Suppressor macrophage treated with lipopolysaccharide for 4 hours (primary cell): ENCODE data around the gene LILRA1.
"Not testable (repeated sequence)": the region's sequence is repeated elsewhere in the genome, so short reads cannot be mapped to it uniquely, and the experiment has no call there.

Source experiments
- DNase-seq: peaks from one replicate; pipeline ENCODE4 v3.0.0-alpha.2; 2020

The LILRA1 gene

GRCh38 chr19:54627912-54628311, 34.5 kb downstream of the LILRA1 start:
- not testable (repeated sequence) for DNase-seq

DNA sequence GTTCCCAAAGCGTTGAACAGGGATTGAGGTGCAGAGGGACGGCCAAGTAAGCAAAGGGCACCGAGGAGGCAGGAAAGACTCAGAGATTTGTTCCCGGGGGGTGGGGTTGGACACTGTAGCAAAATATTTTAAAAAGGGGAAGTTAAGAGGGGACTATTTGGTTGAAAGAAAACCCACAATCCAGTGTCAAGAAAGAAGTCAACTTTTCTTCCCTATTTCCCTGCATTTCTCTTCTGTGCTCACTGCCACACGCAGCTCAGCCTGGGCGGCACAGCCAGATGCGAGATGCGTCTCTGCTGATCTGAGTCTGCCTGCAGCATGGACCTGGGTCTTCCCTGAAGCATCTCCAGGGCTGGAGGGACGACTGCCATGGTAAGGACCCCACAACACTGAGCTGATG, 36.8 kb downstream of the LILRA1 start, which contains the start of gene LILRB1:
LILRB1 (plus strand) TSS at position 223 of the 400 bp plus-strand sequence. CDS start 590 bp downstream, outside the sequence.
- peak; percentile 73 for DNase-seq

DNA sequence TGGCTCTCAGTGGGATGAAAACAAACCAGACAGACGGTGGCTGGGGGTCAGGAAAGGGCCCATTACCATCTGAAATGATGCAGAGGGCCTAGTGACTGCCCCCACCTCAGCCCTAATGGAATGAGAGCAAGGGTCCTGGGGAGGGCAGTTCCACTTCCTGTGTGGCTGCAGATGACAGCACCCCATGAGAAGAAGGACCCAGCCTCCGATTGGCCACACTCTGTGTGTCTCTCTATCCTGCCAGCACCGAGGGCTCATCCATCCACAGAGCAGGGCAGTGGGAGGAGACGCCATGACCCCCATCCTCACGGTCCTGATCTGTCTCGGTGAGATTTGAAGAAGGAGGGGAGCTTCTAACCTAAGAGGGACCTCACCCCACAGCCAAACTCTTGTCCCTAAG, 37.4 kb downstream of the LILRA1 start:
- peak; percentile 52 for DNase-seq

DNA sequence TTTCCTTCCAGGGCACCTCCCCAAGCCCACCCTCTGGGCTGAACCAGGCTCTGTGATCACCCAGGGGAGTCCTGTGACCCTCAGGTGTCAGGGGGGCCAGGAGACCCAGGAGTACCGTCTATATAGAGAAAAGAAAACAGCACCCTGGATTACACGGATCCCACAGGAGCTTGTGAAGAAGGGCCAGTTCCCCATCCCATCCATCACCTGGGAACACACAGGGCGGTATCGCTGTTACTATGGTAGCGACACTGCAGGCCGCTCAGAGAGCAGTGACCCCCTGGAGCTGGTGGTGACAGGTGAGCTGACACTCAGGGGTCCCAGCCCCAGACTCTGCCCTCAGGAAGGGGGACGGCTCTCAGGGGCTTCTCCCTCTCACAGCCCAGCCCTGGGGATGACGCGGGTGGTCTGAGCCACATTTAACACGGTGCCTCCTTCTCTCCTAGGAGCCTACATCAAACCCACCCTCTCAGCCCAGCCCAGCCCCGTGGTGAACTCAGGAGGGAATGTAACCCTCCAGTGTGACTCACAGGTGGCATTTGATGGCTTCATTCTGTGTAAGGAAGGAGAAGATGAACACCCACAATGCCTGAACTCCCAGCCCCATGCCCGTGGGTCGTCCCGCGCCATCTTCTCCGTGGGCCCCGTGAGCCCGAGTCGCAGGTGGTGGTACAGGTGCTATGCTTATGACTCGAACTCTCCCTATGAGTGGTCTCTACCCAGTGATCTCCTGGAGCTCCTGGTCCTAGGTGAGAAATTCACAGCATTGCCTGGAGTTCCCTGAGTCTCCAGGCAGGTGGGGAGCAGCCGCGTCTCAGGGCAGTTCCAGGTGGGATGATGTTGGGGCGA, 38.3 kb downstream of the LILRA1 start:
- DNase-seq = peak; percentile 51

- DNase-seq = not testable (repeated sequence)
These were observed 39.1 kb downstream of the LILRA1 start for GRCh38 chr19:54632517-54632916.

- DNase-seq = no peak
These were observed 40.0 kb downstream of the LILRA1 start for GRCh38 chr19:54633401-54633800.

DNA sequence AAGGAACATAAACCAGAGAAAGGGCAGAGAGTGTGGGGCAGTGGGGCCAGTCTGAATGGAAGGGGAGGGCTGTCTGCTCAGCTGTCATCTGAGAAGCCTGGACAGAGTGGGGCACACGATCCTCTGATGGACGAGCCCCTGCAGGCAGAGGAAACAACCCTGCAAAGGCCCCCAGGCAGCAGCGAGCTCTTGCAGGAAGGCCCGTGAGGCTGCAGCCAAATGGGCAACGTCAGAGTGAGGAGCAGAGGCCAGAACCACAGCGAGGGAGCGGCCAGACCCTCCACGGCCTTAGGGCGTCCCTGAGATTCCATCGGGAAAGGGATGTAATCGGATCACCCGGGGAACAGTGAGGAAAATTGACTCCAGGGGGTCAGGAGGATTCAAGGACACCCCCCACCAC, 42.6 kb downstream of the LILRA1 start:
- not testable (repeated sequence) for DNase-seq

DNA sequence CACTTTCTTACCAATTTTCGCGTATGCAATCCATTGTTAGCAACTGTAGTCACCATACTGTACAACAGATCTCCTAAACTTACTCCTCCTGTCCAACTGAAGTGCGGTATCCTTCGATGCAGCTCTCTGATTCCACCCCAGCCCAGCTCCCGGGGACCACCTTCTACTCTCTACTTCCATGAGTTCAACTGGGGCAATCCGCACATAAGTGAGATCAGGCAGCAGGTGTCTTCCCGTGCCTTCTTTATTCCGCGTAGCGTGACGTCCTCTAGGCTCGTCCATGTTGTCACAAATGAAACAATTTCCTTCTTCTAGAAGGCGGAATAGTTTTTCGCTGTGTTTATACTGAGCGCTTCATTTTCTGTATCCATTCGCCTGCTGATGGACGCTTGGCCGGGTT, 45.3 kb downstream of the LILRA1 start:
- DNase-seq = no peak

DNA sequence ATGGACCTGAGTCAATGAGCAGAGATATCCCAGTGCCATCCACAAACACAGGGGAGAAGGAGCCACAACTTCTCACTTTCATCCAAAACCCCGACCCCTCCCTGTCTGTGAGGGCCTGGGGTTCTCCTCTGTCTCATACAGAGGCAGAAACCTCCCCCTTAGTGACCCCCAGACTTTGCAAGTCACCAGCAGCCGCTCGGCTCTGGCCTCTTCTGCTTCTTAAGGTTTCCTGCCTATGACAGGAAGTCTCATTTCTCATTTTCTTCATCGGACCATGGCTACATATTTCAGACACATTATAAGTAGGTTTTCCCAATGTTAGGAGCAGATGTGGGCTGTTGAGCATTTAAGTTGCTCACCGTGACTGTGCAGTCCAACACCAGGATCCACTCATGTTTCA, 49.5 kb downstream of the LILRA1 start:
- peak; percentile 76 for DNase-seq

- DNase-seq = peak; percentile 92
These were observed 50.2 kb downstream of the LILRA1 start for GRCh38 chr19:54643583-54643982.

- peak; percentile 95 for DNase-seq
These were observed 50.6 kb downstream of the LILRA1 start for GRCh38 chr19:54644056-54644455.

DNA sequence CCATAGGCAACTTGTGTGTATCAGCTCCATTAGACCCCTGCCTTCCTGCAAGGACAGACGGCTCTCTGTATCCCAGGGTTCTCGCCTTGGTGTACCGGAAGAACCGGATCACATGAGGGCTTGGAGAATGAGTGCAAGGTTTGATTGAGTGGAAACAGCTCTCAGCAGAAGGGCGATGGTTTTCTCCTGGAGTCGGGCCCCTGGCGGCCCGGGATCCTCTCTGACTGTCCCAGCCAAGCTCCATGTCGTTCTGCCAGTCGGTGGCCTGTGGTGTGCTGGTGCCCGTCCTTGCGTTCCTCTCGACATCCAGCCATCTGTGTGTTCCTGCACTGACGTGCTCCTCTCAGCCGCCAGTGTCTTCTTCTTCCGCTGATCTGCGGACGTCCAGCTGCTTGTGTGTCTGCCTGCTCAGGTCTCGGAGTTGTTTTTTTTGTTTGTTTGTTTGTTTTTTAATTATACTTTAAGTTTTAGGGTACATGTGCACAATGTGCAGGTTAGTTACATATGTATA, 53.0 kb downstream of the LILRA1 start:
- no peak for DNase-seq

DNA sequence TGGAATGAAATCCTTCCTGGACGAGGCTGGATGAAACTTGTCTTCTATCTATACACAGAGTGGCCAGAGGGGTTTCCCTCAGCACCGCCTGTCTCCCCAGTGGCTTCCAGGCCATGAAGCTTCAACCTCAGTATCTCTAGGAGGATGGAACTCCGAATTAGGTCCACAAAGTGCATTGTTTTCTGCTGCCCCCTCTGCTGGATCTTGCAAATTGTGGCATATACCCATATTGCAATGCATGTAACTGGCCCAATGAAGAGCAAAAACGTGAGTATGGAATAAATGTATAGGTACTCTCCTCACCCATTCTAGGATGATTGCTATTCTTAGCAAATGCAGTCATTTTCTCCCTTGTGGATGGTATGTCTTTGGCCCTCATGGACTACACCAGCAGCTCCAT, 54.7 kb downstream of the LILRA1 start:
- no peak for DNase-seq

DNA sequence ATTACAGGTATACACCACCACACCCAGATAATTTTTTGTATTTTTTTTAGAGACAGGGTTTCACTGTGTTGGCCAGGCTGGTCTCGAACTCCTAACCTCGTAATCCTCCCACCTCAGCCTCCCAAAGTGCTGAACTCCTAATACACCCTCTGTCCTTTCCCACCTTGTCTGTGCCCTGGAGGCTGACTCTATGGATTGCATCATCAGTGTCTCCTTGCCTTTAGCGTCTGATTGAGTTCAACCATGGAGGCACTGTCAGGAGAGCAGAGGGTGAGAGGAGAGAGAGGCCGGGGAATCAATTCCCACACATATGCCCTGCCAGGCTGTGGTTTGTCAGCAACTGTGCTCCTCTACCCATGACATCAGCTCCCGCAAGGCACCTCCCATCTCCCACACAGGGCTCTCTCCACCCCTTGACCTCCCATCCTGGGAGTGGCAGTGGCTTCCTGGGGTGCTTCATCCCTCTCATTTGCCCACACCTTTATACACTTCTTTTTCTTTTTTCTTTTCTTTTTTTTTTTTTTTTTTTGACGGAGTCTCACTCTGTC, 56.8 kb downstream of the LILRA1 start:
- DNase-seq = peak; percentile 77
